GM19397 (cell line): ENCODE data around the gene CX3CR1.
"Not testable (repeated sequence)": the region's sequence is repeated elsewhere in the genome, so short reads cannot be mapped to it uniquely, and the experiment has no call there.

Experiments
- ATAC-seq: cut with Tn5 transposase; IDR thresholded peaks from one replicate; pipeline ENCODE4 v1.9.1; 2021; ENCODE audit warnings: mild to moderate bottlenecking, moderate library complexity; ENCODE audit not compliant: unreplicated experiment

The CX3CR1 gene

GRCh38 chr3:39279745-39280517 lies at the start of gene CX3CR1:
Gene CX3CR1 (minus strand): TSS chr3:39280036. CDS start chr3:39266509, 13,527 bp downstream.
- ATAC-seq = no peak

GRCh38 chr3:39329493-39329892 lies 49.7 kb upstream of the CX3CR1 start, which contains the start of gene CCR8:
Gene CCR8 (plus strand): TSS chr3:39329709. CDS start chr3:39332332, 2,623 bp downstream.
- no peak for ATAC-seq

GRCh38 chr3:39327746-39328349 lies 48.0 kb upstream of the CX3CR1 start:
- peak; percentile 55 for ATAC-seq

GRCh38 chr3:39327053-39327745 lies 47.4 kb upstream of the CX3CR1 start:
- peak; percentile 4 for ATAC-seq

- no peak for ATAC-seq
Observed at GRCh38 chr3:39325236-39325635, 45.4 kb upstream of the CX3CR1 start.

GRCh38 chr3:39323494-39323893 lies 43.7 kb upstream of the CX3CR1 start:
- ATAC-seq = no peak

- ATAC-seq = no peak
Observed at GRCh38 chr3:39322936-39323335, 43.1 kb upstream of the CX3CR1 start.

- not testable (repeated sequence) for ATAC-seq
Observed at GRCh38 chr3:39322209-39322715, 42.4 kb upstream of the CX3CR1 start.

- ATAC-seq = not testable (repeated sequence)
Observed at GRCh38 chr3:39321574-39321983, 41.7 kb upstream of the CX3CR1 start.

- no peak for ATAC-seq
Observed at GRCh38 chr3:39319249-39319648, 39.4 kb upstream of the CX3CR1 start.

GRCh38 chr3:39318301-39318700 lies 38.5 kb upstream of the CX3CR1 start:
- no peak for ATAC-seq

GRCh38 chr3:39317571-39318169 lies 37.8 kb upstream of the CX3CR1 start:
- ATAC-seq = no peak

GRCh38 chr3:39315420-39315819 lies 35.6 kb upstream of the CX3CR1 start:
- ATAC-seq = no peak

GRCh38 chr3:39313289-39313688 lies 33.5 kb upstream of the CX3CR1 start:
- ATAC-seq = no peak

GRCh38 chr3:39302178-39302577 lies 22.3 kb upstream of the CX3CR1 start:
- ATAC-seq = no peak

- ATAC-seq = no peak
Observed at GRCh38 chr3:39299279-39299678, 19.4 kb upstream of the CX3CR1 start.

GRCh38 chr3:39296197-39297077 lies 16.6 kb upstream of the CX3CR1 start:
- no peak for ATAC-seq

- ATAC-seq = peak; percentile 71
Observed at GRCh38 chr3:39295184-39295775, 15.4 kb upstream of the CX3CR1 start.

- no peak for ATAC-seq
Observed at GRCh38 chr3:39294446-39295183, 14.8 kb upstream of the CX3CR1 start.
